SK-N-SH (cell line): Measurements from ENCODE around the gene KIAA0513. TPM values are rescaled to one million over a fixed set of nuclear protein-coding genes. Genes with fewer than 3 reads are reported as not detected.

ENCODE experiments used
- CTCF ChIA-PET: fragments of 300-600, 350-600 bp; formaldehyde crosslinking; extraction: SDS; loops from one replicate; lab custom pipeline; 2021; lab: Yijun Ruan, JAX
- POLR2A ChIA-PET: fragments of 350-600 bp; sonication (Branson Sonifier 250); formaldehyde crosslinking; extraction: SDS; loops from one replicate; lab custom pipeline; 2020; ENCODE audit warnings: antibody characterized with exemption, inconsistent platforms; lab: Yijun Ruan, JAX
- DNase-seq: peaks from one replicate; pipeline ENCODE4 v3.0.0; 2012
- H2AFZ ChIP-seq: fragments of 200-600 bp; sonication (generic); 2 replicates; pipeline ENCODE4 v1.8.1; 2016; ENCODE audit warnings: antibody characterized with exemption, mild to moderate bottlenecking, low read depth
- H3F3A ChIP-seq: fragments of 200-600 bp; sonication (generic); replicated peaks from 2 replicates; pipeline ENCODE3; 2016; ENCODE audit warnings: antibody characterized with exemption, mild to moderate bottlenecking; ENCODE audit not compliant: insufficient read depth
- H3K27ac ChIP-seq, 2 experiments: fragments of 200-500 bp in 1 of 2; fragments of 200-600 bp in 1 of 2; sonication (Bioruptor generic) in 1 of 2; sonication (generic), shearing (Covaris generic) in 1 of 2; 2 replicates each; pipeline versions ENCODE4 v1.5.1 to v1.6.1; 2014 to 2016; ENCODE audit warnings: low read depth in 2 of 2, inconsistent platforms in 1 of 2, low read length in 1 of 2, mild to moderate bottlenecking in 1 of 2, mixed read lengths in 1 of 2
- H3K27me3 ChIP-seq: fragments of 200-600 bp; sonication (generic), shearing (Covaris generic); 2 replicates; pipeline ENCODE4 v1.6.1; 2016; ENCODE audit warnings: mixed run types; ENCODE audit not compliant: insufficient read depth
- H3K36me3 ChIP-seq, 2 experiments: fragments of 200-500 bp in 1 of 2; fragments of 200-600 bp in 1 of 2; sonication (Bioruptor generic) in 1 of 2; sonication (generic) in 1 of 2; replicated peaks in 1 of 2; 2 replicates each; pipeline versions ENCODE3 to v1.5.1; 2014 to 2016; ENCODE audit warnings: low read length in 1 of 2, mild to moderate bottlenecking in 1 of 2; ENCODE audit not compliant: insufficient read depth in 2 of 2, control insufficient read depth in 1 of 2
- H3K4me1 ChIP-seq, 2 experiments: fragments of 200-500 bp in 1 of 2; fragments of 200-600 bp in 1 of 2; sonication (Bioruptor generic) in 1 of 2; sonication (generic), shearing (Covaris generic) in 1 of 2; 2 replicates each; pipeline versions ENCODE4 v1.5.1 to v1.6.1; 2014 to 2016; ENCODE audit warnings: low read depth in 1 of 2, low read length in 1 of 2, mixed run types in 1 of 2; ENCODE audit not compliant: insufficient read depth in 2 of 2, control insufficient read depth in 1 of 2
- H3K4me2 ChIP-seq: fragments of 200-600 bp; sonication (generic), shearing (Covaris generic); 2 replicates; pipeline ENCODE4 v1.6.1; 2017; ENCODE audit warnings: mixed run types
- H3K4me3 ChIP-seq, 2 experiments: fragments of 200-500 bp in 1 of 2; fragments of 200-600 bp in 1 of 2; sonication (Bioruptor generic) in 1 of 2; sonication (generic), shearing (Covaris generic) in 1 of 2; 2 replicates each; pipeline versions ENCODE4 v1.5.1 to v1.8.1; 2014 to 2016; ENCODE audit warnings: low read depth in 2 of 2, inconsistent platforms in 1 of 2, low read length in 1 of 2, mild to moderate bottlenecking in 1 of 2, mixed read lengths in 1 of 2, moderate library complexity in 1 of 2
- H3K79me2 ChIP-seq: fragments of 200-600 bp; sonication (generic); 2 replicates; pipeline ENCODE4 v1.8.1; 2017; ENCODE audit warnings: mild to moderate bottlenecking; ENCODE audit not compliant: insufficient read depth
- H3K9ac ChIP-seq: fragments of 200-600 bp; sonication (generic); 2 replicates; pipeline ENCODE4 v1.6.1; 2017; ENCODE audit warnings: mixed run types
- H3K9me2 ChIP-seq: fragments of 200-600 bp; sonication (generic); 2 replicates; pipeline ENCODE4 v1.6.1; 2017; ENCODE audit warnings: mixed run types
- H3K9me3 ChIP-seq: fragments of 200-600 bp; sonication (generic); 2 replicates; pipeline ENCODE4 v1.6.1; 2017; ENCODE audit warnings: mixed run types, mild to moderate bottlenecking, moderate library complexity
- H4K20me1 ChIP-seq: fragments of 200-600 bp; sonication (generic); 2 replicates; pipeline ENCODE4 v1.6.1; 2017; ENCODE audit warnings: mild to moderate bottlenecking, mixed run types; ENCODE audit not compliant: insufficient read depth
- CHD2 ChIP-seq: fragments of 150-350 bp; IDR thresholded peaks from 2 replicates; pipeline ENCODE4 v1.6.1; 2018; ENCODE audit warnings: low read length; ENCODE audit not compliant: partially characterized antibody
- EZH2phosphoT487 ChIP-seq: fragments of 200-600 bp; sonication (generic); IDR thresholded peaks from 2 replicates; pipeline ENCODE4 v1.6.1; 2017; ENCODE audit warnings: low read depth, mixed run types, mild to moderate bottlenecking, antibody characterized with exemption, moderate library complexity, borderline replicate concordance
- FOXJ3 ChIP-seq: sonication (generic); formaldehyde crosslinking; IDR thresholded peaks from 2 replicates; pipeline ENCODE4 v1.5.1; 2020; ENCODE audit warnings: mild to moderate bottlenecking, missing genetic modification reagents
- JUND ChIP-seq: IDR thresholded peaks from 2 replicates; pipeline ENCODE4 v1.4.0; 2012
- MEF2A ChIP-seq: IDR thresholded peaks from 2 replicates; pipeline ENCODE4 v1.4.0; 2012; ENCODE audit warnings: low read depth, borderline replicate concordance
- MXI1 ChIP-seq: IDR thresholded peaks from 2 replicates; pipeline ENCODE4 v1.6.1; 2012; ENCODE audit warnings: mild to moderate bottlenecking, low read depth, low read length, improper control_type of control experiment
- NRF1 ChIP-seq: IDR thresholded peaks from 2 replicates; pipeline ENCODE4 v1.6.1; 2012; ENCODE audit warnings: low read depth, mild to moderate bottlenecking, low read length
- POLR2AphosphoS5 ChIP-seq: IDR thresholded peaks from 2 replicates; pipeline ENCODE4 v1.6.1; 2012; ENCODE audit warnings: low read depth, low read length
- RAD21 ChIP-seq: IDR thresholded peaks from 2 replicates; pipeline ENCODE4 v1.6.1; 2012; ENCODE audit warnings: mild to moderate bottlenecking, low read length
- RCOR1 ChIP-seq: fragments of 150-350 bp; IDR thresholded peaks from 2 replicates; pipeline ENCODE4 v1.6.1; 2017; ENCODE audit warnings: antibody characterized with exemption, low read length
- RFX5 ChIP-seq: IDR thresholded peaks from 2 replicates; pipeline ENCODE4 v1.6.1; 2012; ENCODE audit warnings: mild to moderate bottlenecking, improper control_type of control experiment, low read length
- RXRA ChIP-seq: IDR thresholded peaks from 2 replicates; pipeline ENCODE4 v1.4.0; 2012; ENCODE audit warnings: low read depth, mild to moderate bottlenecking, borderline replicate concordance
- SIN3A ChIP-seq: IDR thresholded peaks from 2 replicates; pipeline ENCODE4 v1.6.1; 2012; ENCODE audit warnings: low read depth, mild to moderate bottlenecking, low read length, moderate library complexity, borderline replicate concordance
- TAF1 ChIP-seq: IDR thresholded peaks from 2 replicates; pipeline ENCODE4 v1.6.1; 2012; ENCODE audit warnings: low read depth, mild to moderate bottlenecking, low read length, moderate library complexity, borderline replicate concordance
- TCF12 ChIP-seq: IDR thresholded peaks from 2 replicates; pipeline ENCODE4 v1.4.0; 2012
- TEAD4 ChIP-seq: IDR thresholded peaks from 2 replicates; pipeline ENCODE4 v1.4.0; 2012; ENCODE audit warnings: mild to moderate bottlenecking, borderline replicate concordance; ENCODE audit not compliant: insufficient read depth
- YY1 ChIP-seq: IDR thresholded peaks from 2 replicates; pipeline ENCODE4 v1.4.0; 2012; ENCODE audit warnings: low read depth, mild to moderate bottlenecking
- WGBS: methylation state at CpG from one replicate; pipeline ENCODE4 v1.1.6; 2017; ENCODE audit warnings: low lambda C conversion rate; 5-methylcytosine and 5-hydroxymethylcytosine counted together
- polyA plus RNA-seq, 3 experiments: library from polyadenylated mRNA; depleted of rRNA; stranded (reverse); fragments of >200 nt; gene quantifications; 2 replicates each; pipeline ENCODE4 v1.2.3, GENCODE V29; 2012
- TF ChIP-seq, protein P1 (sequence below): IDR thresholded peaks from 2 replicates; pipeline ENCODE4 v1.4.0; 2012; ENCODE audit warnings: low read depth
- TF ChIP-seq, protein P2 (sequence below): IDR thresholded peaks from 2 replicates; pipeline ENCODE4 v1.6.1; 2012; ENCODE audit warnings: mild to moderate bottlenecking, low read depth, low read length, moderate library complexity
- TF ChIP-seq, protein P3 (sequence below): IDR thresholded peaks from 2 replicates; pipeline ENCODE4 v1.4.0; 2012; ENCODE audit warnings: low read depth, borderline replicate concordance
- TF ChIP-seq, protein P4 (sequence below): fragments of 150-350 bp; IDR thresholded peaks from 2 replicates; pipeline ENCODE4 v1.6.1; 2017; ENCODE audit warnings: antibody characterized with exemption, low read length, low read depth, borderline replicate concordance

The KIAA0513 gene
- polyA plus RNA-seq, 1 of the 3 experiments (the other 2 are of a cell fraction), result 6.5 TPM

DNA sequence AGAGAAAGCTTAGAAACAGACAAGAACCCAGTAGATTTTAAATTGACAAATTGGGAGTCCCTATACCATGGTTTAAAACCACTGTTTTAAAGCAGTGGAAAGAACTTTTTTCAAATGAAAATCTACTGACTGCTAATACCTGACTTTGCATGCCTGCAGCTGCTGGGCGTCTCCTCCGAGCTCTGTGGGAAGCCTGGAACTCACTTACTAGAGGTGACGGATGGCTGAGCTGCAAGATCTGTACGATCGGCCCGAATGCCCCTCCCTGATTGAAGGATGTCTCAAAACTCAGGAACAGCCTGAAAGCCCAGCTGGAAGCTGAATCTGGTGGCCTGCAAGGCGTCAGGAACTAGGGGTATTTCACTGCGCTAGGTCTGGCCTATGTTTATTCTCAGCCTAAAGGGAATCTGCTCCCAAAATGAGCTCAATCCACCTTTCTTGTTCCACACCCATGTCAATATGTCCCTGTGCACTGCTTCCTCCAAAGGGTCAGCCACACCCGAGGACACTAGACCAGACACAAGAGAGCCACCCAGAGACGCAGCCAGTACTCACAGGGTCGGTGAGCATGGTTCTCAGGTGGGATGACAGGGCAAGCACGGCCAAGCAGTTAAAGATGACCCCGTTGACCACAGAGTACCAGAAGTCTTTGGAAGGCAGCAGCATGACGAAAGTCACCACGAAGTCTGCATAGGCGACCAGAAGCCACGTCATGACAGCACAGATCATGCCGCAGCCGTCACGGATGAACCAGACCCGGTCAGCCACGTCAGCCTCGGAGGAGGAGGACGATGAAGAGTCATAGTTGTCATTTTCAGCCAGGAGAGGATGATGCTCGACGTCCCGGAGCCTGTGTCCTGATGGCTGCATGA, 37.6 kb upstream of the KIAA0513 start:
- no peak for TF ChIP-seq POLR2AphosphoS5
- no peak for TF ChIP-seq NRF1
- no peak for TF ChIP-seq YY1
- TF ChIP-seq, protein P1, sequence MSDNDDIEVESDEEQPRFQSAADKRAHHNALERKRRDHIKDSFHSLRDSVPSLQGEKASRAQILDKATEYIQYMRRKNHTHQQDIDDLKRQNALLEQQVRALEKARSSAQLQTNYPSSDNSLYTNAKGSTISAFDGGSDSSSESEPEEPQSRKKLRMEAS, result no peak
- TF ChIP-seq MEF2A, result no peak
- TF ChIP-seq MXI1, result no peak
- TF ChIP-seq SIN3A, result no peak
- TF ChIP-seq CHD2, result no peak
- TF ChIP-seq RXRA, result no peak
- TF ChIP-seq JUND, result no peak
- TF ChIP-seq TAF1, result no peak
- no peak for TF ChIP-seq RAD21
- no peak for TF ChIP-seq EZH2phosphoT487
- Histone ChIP-seq H3K4me1 (peaks cover 4 to 19% of the 10 kb centered on the region in 2 experiments; a peak in 3 of 4 replicates), H3K9me3 (no peaks in the 10 kb centered on the region), H3K27me3 (no peaks in the 10 kb centered on the region), H3F3A (peaks cover 27% of the 10 kb centered on the region), H3K9me2 (no peaks in the 10 kb centered on the region), H4K20me1 (no peaks in the 10 kb centered on the region), H3K9ac (no peak overlapping the region), H3K4me3 (no peak overlapping the region), H3K27ac (no peak overlapping the region), H3K36me3 (peaks cover 34 to 40% of the 10 kb centered on the region in 2 experiments), H2AFZ (no peak overlapping the region), H3K4me2 (no peak overlapping the region), H3K79me2 (peaks cover 75% of the 10 kb centered on the region)
- POLR2A ChIA-PET, result no interaction called here
- CTCF ChIA-PET, result interaction anchor here (1.0 to 2.5 kb wide), 7 partner anchors 7 to 235 kb away, joined by 3 to 10 read pairs (median 3); no protein-coding TSS in a partner anchor
- WGBS, result 92% methylated on average over 23 of the region's 27 CpGs
- DNase-seq, result no peak

DNA sequence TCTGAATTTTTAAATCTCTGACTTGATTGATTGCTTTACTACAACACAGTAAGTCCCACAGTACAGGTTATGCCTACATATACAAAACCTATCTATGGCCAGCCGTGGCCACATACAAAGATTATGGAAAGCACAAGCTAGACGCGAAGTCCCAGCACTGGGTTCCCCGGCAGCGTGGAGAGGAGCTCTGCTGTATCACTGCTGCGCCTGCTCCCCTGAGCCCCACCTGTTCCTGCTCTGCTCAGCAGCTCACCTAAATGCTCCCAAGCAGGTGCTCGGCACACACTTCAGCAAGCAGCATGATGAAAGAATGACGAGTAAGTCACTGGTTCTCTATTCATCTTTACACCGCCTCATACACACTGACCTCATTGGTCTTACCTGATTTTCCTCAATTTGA, 36.8 kb upstream of the KIAA0513 start:
- POLR2A ChIA-PET, result no interaction called here
- DNase-seq, result no peak
- WGBS, result 96% methylated on average over 9 of the region's 9 CpGs
- no peak overlapping the region for H3K27ac ChIP-seq
- CTCF ChIA-PET, result interaction anchor here (1.0 to 1.1 kb wide), 3 partner anchors 8 to 236 kb away, joined by 3 read pairs; no protein-coding TSS in a partner anchor
- H4K20me1 ChIP-seq, result no peaks in the 10 kb centered on the region
- no peaks in the 10 kb centered on the region for H3K9me2 ChIP-seq
- H3K4me2 ChIP-seq, result no peak overlapping the region
- H3K9me3 ChIP-seq, result no peaks in the 10 kb centered on the region
- no peak overlapping the region for H3K9ac ChIP-seq
- no peak overlapping the region for H3K4me3 ChIP-seq
- H3F3A ChIP-seq, result peaks cover 28% of the 10 kb centered on the region
- H3K4me1 ChIP-seq, result peaks cover 4 to 21% of the 10 kb centered on the region in 2 experiments; a peak in 3 of 4 replicates
- H3K27me3 ChIP-seq, result no peaks in the 10 kb centered on the region
- H3K79me2 ChIP-seq, result peaks cover 79% of the 10 kb centered on the region
- H2AFZ ChIP-seq, result no peak overlapping the region
- peaks cover 36 to 47% of the 10 kb centered on the region in 2 experiments for H3K36me3 ChIP-seq
- TF ChIP-seq TEAD4 (no peak), FOXJ3 (CRISPR knock-in tag) (no peak), TCF12 (no peak), NRF1 (no peak), RCOR1 (no peak), RFX5 (no peak), EZH2phosphoT487 (no peak)
- TF ChIP-seq, protein P2, sequence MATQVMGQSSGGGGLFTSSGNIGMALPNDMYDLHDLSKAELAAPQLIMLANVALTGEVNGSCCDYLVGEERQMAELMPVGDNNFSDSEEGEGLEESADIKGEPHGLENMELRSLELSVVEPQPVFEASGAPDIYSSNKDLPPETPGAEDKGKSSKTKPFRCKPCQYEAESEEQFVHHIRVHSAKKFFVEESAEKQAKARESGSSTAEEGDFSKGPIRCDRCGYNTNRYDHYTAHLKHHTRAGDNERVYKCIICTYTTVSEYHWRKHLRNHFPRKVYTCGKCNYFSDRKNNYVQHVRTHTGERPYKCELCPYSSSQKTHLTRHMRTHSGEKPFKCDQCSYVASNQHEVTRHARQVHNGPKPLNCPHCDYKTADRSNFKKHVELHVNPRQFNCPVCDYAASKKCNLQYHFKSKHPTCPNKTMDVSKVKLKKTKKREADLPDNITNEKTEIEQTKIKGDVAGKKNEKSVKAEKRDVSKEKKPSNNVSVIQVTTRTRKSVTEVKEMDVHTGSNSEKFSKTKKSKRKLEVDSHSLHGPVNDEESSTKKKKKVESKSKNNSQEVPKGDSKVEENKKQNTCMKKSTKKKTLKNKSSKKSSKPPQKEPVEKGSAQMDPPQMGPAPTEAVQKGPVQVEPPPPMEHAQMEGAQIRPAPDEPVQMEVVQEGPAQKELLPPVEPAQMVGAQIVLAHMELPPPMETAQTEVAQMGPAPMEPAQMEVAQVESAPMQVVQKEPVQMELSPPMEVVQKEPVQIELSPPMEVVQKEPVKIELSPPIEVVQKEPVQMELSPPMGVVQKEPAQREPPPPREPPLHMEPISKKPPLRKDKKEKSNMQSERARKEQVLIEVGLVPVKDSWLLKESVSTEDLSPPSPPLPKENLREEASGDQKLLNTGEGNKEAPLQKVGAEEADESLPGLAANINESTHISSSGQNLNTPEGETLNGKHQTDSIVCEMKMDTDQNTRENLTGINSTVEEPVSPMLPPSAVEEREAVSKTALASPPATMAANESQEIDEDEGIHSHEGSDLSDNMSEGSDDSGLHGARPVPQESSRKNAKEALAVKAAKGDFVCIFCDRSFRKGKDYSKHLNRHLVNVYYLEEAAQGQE, result no peak
- TF ChIP-seq, protein P3, sequence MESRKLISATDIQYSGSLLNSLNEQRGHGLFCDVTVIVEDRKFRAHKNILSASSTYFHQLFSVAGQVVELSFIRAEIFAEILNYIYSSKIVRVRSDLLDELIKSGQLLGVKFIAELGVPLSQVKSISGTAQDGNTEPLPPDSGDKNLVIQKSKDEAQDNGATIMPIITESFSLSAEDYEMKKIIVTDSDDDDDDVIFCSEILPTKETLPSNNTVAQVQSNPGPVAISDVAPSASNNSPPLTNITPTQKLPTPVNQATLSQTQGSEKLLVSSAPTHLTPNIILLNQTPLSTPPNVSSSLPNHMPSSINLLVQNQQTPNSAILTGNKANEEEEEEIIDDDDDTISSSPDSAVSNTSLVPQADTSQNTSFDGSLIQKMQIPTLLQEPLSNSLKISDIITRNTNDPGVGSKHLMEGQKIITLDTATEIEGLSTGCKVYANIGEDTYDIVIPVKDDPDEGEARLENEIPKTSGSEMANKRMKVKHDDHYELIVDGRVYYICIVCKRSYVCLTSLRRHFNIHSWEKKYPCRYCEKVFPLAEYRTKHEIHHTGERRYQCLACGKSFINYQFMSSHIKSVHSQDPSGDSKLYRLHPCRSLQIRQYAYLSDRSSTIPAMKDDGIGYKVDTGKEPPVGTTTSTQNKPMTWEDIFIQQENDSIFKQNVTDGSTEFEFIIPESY, result no peak
- TF ChIP-seq, protein P4, sequence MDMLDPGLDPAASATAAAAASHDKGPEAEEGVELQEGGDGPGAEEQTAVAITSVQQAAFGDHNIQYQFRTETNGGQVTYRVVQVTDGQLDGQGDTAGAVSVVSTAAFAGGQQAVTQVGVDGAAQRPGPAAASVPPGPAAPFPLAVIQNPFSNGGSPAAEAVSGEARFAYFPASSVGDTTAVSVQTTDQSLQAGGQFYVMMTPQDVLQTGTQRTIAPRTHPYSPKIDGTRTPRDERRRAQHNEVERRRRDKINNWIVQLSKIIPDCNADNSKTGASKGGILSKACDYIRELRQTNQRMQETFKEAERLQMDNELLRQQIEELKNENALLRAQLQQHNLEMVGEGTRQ, result no peak
